GM23248 (cell line): ENCODE results near the gene NEGR1. TPM values are rescaled to one million over a fixed set of nuclear protein-coding genes. Genes with fewer than 3 reads are reported as not detected.

ENCODE experiments used
- DNase-seq: peaks from one replicate; pipeline ENCODE4 v3.0.0-alpha.2; 2015
- H2AFZ ChIP-seq: fragments of 200-600 bp; sonication (generic); 2 replicates; pipeline ENCODE4 v1.6.1; 2016; ENCODE audit warnings: antibody characterized with exemption
- H3F3A ChIP-seq: fragments of 200-600 bp; sonication (generic); 2 replicates; pipeline ENCODE4 v1.6.1; 2016; ENCODE audit warnings: mild to moderate bottlenecking, antibody characterized with exemption, mixed run types; ENCODE audit not compliant: insufficient read depth
- H3K27ac ChIP-seq: fragments of 200-600 bp; sonication (generic); 2 replicates; pipeline ENCODE4 v1.5.1; 2016; ENCODE audit warnings: mild to moderate bottlenecking
- H3K27me3 ChIP-seq: fragments of 200-600 bp; sonication (generic); replicated peaks from 2 replicates; pipeline ENCODE4 v1.6.1; 2016; ENCODE audit warnings: mild to moderate bottlenecking; ENCODE audit not compliant: insufficient read depth
- H3K36me3 ChIP-seq: fragments of 200-600 bp; sonication (generic); 2 replicates; pipeline ENCODE4 v1.6.1; 2016; ENCODE audit warnings: low read depth, mild to moderate bottlenecking
- H3K4me1 ChIP-seq: fragments of 200-600 bp; sonication (generic); 2 replicates; pipeline ENCODE4 v1.6.1; 2016; ENCODE audit warnings: mild to moderate bottlenecking; ENCODE audit not compliant: insufficient read depth
- H3K4me2 ChIP-seq: fragments of 200-600 bp; sonication (generic); one replicate; pipeline ENCODE4 v1.6.1; 2016; ENCODE audit warnings: mild to moderate bottlenecking; ENCODE audit not compliant: unreplicated experiment
- H3K4me3 ChIP-seq: fragments of 200-600 bp; sonication (generic); 2 replicates; pipeline ENCODE4 v1.5.1; 2016; ENCODE audit warnings: mild to moderate bottlenecking
- H3K79me2 ChIP-seq: fragments of 200-600 bp; sonication (generic); 2 replicates; pipeline ENCODE4 v1.6.1; 2016; ENCODE audit warnings: mild to moderate bottlenecking; ENCODE audit not compliant: insufficient read depth
- H3K9ac ChIP-seq: fragments of 200-600 bp; sonication (generic); 2 replicates; pipeline ENCODE4 v1.6.1; 2016; ENCODE audit warnings: mild to moderate bottlenecking
- H3K9me2 ChIP-seq: fragments of 200-600 bp; sonication (generic); 2 replicates; pipeline ENCODE4 v1.6.1; 2016; ENCODE audit warnings: mixed run types, mild to moderate bottlenecking, moderate library complexity; ENCODE audit not compliant: insufficient read depth
- H3K9me3 ChIP-seq: fragments of 200-600 bp; sonication (generic); one replicate; pipeline ENCODE4 v1.6.1; 2017; ENCODE audit warnings: low read depth
- H4K20me1 ChIP-seq: fragments of 200-600 bp; sonication (generic); 2 replicates; pipeline ENCODE4 v1.6.0; 2016; ENCODE audit not compliant: insufficient read depth
- EZH2 ChIP-seq: fragments of 200-600 bp; sonication (generic); IDR thresholded peaks from 2 replicates; pipeline ENCODE4 v1.6.1; 2018; ENCODE audit warnings: antibody characterized with exemption, mild to moderate bottlenecking; ENCODE audit not compliant: insufficient read depth, poor library complexity, severe bottlenecking
- EZH2phosphoT487 ChIP-seq: fragments of 200-600 bp; sonication (generic); IDR thresholded peaks from 2 replicates; pipeline ENCODE4 v1.6.1; 2018; ENCODE audit warnings: antibody characterized with exemption, moderate library complexity, mild to moderate bottlenecking, low read depth; ENCODE audit not compliant: insufficient read depth
- WGBS, 2 experiments: methylation state at CpG; one replicate each; pipeline ENCODE4 v1.1.6; 2015 to 2017; ENCODE audit warnings: low lambda C conversion rate in 2 of 2, low coverage in 1 of 2; ENCODE audit errors: missing lambda C conversion rate in 2 of 2; 5-methylcytosine and 5-hydroxymethylcytosine counted together
- in situ Hi-C: fragments of 300-500 bp; cut with MboI; formaldehyde crosslinking; loops from 2 replicates; pipeline ENCODE4 v1.15.0; 2020
- polyA plus RNA-seq: library from polyadenylated mRNA; unstranded; fragments of >200 nt; fragmentation: Nextera tagmentation; extraction: Ambion mirVana; gene quantifications from 2 replicates; pipeline ENCODE4 v1.2.1, GENCODE V29; 2016
- total RNA-seq: library from RNA; depleted of rRNA; stranded (reverse); fragments of >200 nt; shearing (Covaris generic); gene quantifications from 2 replicates; pipeline ENCODE4 v1.2.3, GENCODE V29; 2014

NEGR1 gene
- total and polyA plus RNA-seq, 2 experiments from 2014 or later = 14.3 to 15.7 TPM

GRCh38 chr1:71850936-71851335 is 431.4 kb downstream of the NEGR1 start:
- Histone ChIP-seq H3K4me2 (no peak overlapping the region), H3K27me3 (no peaks in the 10 kb centered on the region), H3K4me1 (no peaks in the 10 kb centered on the region), H3K79me2 (no peaks in the 10 kb centered on the region), H3K9me3 (no peaks in the 10 kb centered on the region), H3F3A (no peaks in the 10 kb centered on the region), H2AFZ (no peak overlapping the region), H3K4me3 (no peak overlapping the region), H3K9ac (no peak overlapping the region), H3K36me3 (no peaks in the 10 kb centered on the region), H4K20me1 (no peaks in the 10 kb centered on the region), H3K27ac (no peak overlapping the region), H3K9me2 (no peaks in the 10 kb centered on the region)
- peak; percentile 25 for DNase-seq
- TF ChIP-seq EZH2 (no peak), EZH2phosphoT487 (no peak)
- in situ Hi-C loops = no loop called here
- WGBS, 2 experiments = 41 to 42% methylated on average over 3 of the region's 3 CpGs

DNA sequence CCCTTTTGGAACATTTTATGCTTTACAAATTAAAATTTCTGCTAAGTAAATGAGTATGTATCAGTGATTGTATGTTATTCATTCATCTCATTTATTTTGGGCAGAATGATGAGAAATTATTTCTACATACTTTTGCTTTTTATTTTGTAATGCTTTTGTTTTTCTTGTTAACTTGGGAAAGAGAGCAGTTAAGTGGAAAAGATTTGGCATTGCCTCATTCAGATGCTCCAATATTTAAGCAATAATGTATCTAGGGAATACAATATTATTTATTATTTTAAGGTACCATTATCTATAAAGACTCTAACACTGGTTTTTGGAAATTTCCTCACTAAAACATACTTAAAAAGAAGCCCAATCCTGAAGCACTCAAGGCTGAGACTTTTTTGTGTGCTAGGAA is 431.8 kb downstream of the NEGR1 start:
- Histone ChIP-seq H3K4me2 (no peak overlapping the region), H3K9me3 (no peaks in the 10 kb centered on the region), H3K27me3 (no peaks in the 10 kb centered on the region), H3F3A (no peaks in the 10 kb centered on the region), H3K79me2 (no peaks in the 10 kb centered on the region), H3K27ac (no peak overlapping the region), H4K20me1 (no peaks in the 10 kb centered on the region), H3K36me3 (no peaks in the 10 kb centered on the region), H3K9me2 (no peaks in the 10 kb centered on the region), H3K4me3 (no peak overlapping the region), H2AFZ (no peak overlapping the region), H3K4me1 (no peaks in the 10 kb centered on the region), H3K9ac (no peak overlapping the region)
- in situ Hi-C loops = no loop called here
- DNase-seq = no peak
- no peak for TF ChIP-seq EZH2
- no peak for TF ChIP-seq EZH2phosphoT487

- no peaks in the 10 kb centered on the region for H3K79me2 ChIP-seq
- H4K20me1 ChIP-seq = no peaks in the 10 kb centered on the region
- no peak overlapping the region for H2AFZ ChIP-seq
- H3K9me2 ChIP-seq = no peaks in the 10 kb centered on the region
- in situ Hi-C loops = no loop called here
- no peaks in the 10 kb centered on the region for H3K9me3 ChIP-seq
- DNase-seq = no peak
- H3K4me2 ChIP-seq = no peak overlapping the region
- no peak overlapping the region for H3K4me3 ChIP-seq
- WGBS, 2 experiments = 74 to 92% methylated on average over 2 of the region's 2 CpGs
- no peak overlapping the region for H3K9ac ChIP-seq
- H3K4me1 ChIP-seq = peaks cover 6% of the 10 kb centered on the region; the same call in 1 of the 2 replicates
- H3K36me3 ChIP-seq = no peaks in the 10 kb centered on the region
- TF ChIP-seq EZH2 = no peak
- TF ChIP-seq EZH2phosphoT487 = no peak
- H3K27me3 ChIP-seq = no peaks in the 10 kb centered on the region
- H3K27ac ChIP-seq = no peak overlapping the region
- no peaks in the 10 kb centered on the region for H3F3A ChIP-seq
Observed at GRCh38 chr1:71843012-71843411, 439.3 kb downstream of the NEGR1 start.

- H3K79me2 ChIP-seq = no peaks in the 10 kb centered on the region
- no peak overlapping the region for H3K27ac ChIP-seq
- H3K9me2 ChIP-seq = no peaks in the 10 kb centered on the region
- in situ Hi-C loops = no loop called here
- no peak overlapping the region for H3K9ac ChIP-seq
- H3K4me3 ChIP-seq = no peak overlapping the region
- peaks cover 6% of the 10 kb centered on the region; the same call in 1 of the 2 replicates for H3K4me1 ChIP-seq
- H3K36me3 ChIP-seq = no peaks in the 10 kb centered on the region
- TF ChIP-seq EZH2phosphoT487 (no peak), EZH2 (no peak)
- no peaks in the 10 kb centered on the region for H4K20me1 ChIP-seq
- H3K4me2 ChIP-seq = no peak overlapping the region
- no peaks in the 10 kb centered on the region for H3K27me3 ChIP-seq
- WGBS, 2 experiments = 87% methylated on average over 4 of the region's 4 CpGs
- H3F3A ChIP-seq = no peaks in the 10 kb centered on the region
- H3K9me3 ChIP-seq = no peaks in the 10 kb centered on the region
- no peak for DNase-seq
- no peak overlapping the region for H2AFZ ChIP-seq
Observed at GRCh38 chr1:71839876-71840275, 442.5 kb downstream of the NEGR1 start.

- H3K27me3 ChIP-seq = no peaks in the 10 kb centered on the region
- H3K4me2 ChIP-seq = no peak overlapping the region
- TF ChIP-seq EZH2phosphoT487 = no peak
- no peak for TF ChIP-seq EZH2
- H3K27ac ChIP-seq = no peak overlapping the region
- no peaks in the 10 kb centered on the region for H3K9me3 ChIP-seq
- DNase-seq = no peak
- H4K20me1 ChIP-seq = no peaks in the 10 kb centered on the region
- in situ Hi-C loops = no loop called here
- H3K4me1 ChIP-seq = peaks cover 6% of the 10 kb centered on the region; the same call in 1 of the 2 replicates
- no peaks in the 10 kb centered on the region for H3K79me2 ChIP-seq
- no peaks in the 10 kb centered on the region for H3K36me3 ChIP-seq
- H3K9ac ChIP-seq = no peak overlapping the region
- no peak overlapping the region for H3K4me3 ChIP-seq
- no peaks in the 10 kb centered on the region for H3F3A ChIP-seq
- no peak overlapping the region for H2AFZ ChIP-seq
- no peaks in the 10 kb centered on the region for H3K9me2 ChIP-seq
- 68 to 71% methylated on average over 2 of the region's 2 CpGs for WGBS, 2 experiments
Observed at GRCh38 chr1:71836904-71837303, 445.4 kb downstream of the NEGR1 start.
